K562 (cell line): ENCODE data around the gene CAMSAP3. TPM values are rescaled to one million over a fixed set of nuclear protein-coding genes. Genes with fewer than 3 reads are reported as not detected.

Source experiments
- CREBBP ChIP-seq: IDR thresholded peaks from one replicate; pipeline ENCODE4 v1.6.1; 2012; ENCODE audit warnings: low read depth, mild to moderate bottlenecking, control low read depth, inconsistent platforms, low read length
- EGR1 ChIP-seq: fragments of 450-650 bp; conservative IDR thresholded peaks from 2 replicates; pipeline ENCODE4 v1.6.1; 2017; ENCODE audit warnings: mild to moderate bottlenecking
- EHMT2 ChIP-seq: fragments of 450-650 bp; IDR thresholded peaks from 2 replicates; pipeline ENCODE4 v1.6.1; 2018; ENCODE audit warnings: antibody characterized with exemption
- ESRRA ChIP-seq: fragments of 450-650 bp; IDR thresholded peaks from 2 replicates; pipeline ENCODE4 v1.6.1; 2014; ENCODE audit warnings: low read depth, mild to moderate bottlenecking, moderate library complexity, borderline replicate concordance
- FIP1L1 ChIP-seq: fragments of 200-400 bp; formaldehyde crosslinking; IDR thresholded peaks from 2 replicates; pipeline ENCODE4 v1.6.1; 2018; ENCODE audit warnings: mild to moderate bottlenecking, low read depth, low read length; ENCODE audit not compliant: poor library complexity, severe bottlenecking
- JUND ChIP-seq, 2 experiments: IDR thresholded peaks; 2 replicates in 1 of 2; 3 replicates in 1 of 2; pipeline ENCODE4 v1.6.1; 2011; ENCODE audit warnings: borderline replicate concordance in 2 of 2, low read depth in 2 of 2, low read length in 2 of 2, improper control_type of control experiment in 1 of 2, missing biosample characterization in 1 of 2, missing genetic modification characterization in 1 of 2, missing genetic modification reagents in 1 of 2
- MCM2 ChIP-seq: fragments of 450-650 bp; IDR thresholded peaks from 2 replicates; pipeline ENCODE4 v1.6.1; 2017; ENCODE audit warnings: low read depth, mild to moderate bottlenecking
- MEIS2 ChIP-seq: fragments of 450-650 bp; IDR thresholded peaks from 2 replicates; pipeline ENCODE4 v1.6.1; 2014; ENCODE audit warnings: mild to moderate bottlenecking; ENCODE audit not compliant: partially characterized antibody
- PCBP1 ChIP-seq: fragments of 200-400 bp; formaldehyde crosslinking; IDR thresholded peaks from 2 replicates; pipeline ENCODE4 v1.6.1; 2018; ENCODE audit warnings: mild to moderate bottlenecking, low read depth, low read length; ENCODE audit not compliant: poor library complexity, severe bottlenecking
- POLR2G ChIP-seq: fragments of 200-400 bp; formaldehyde crosslinking; IDR thresholded peaks from 2 replicates; pipeline ENCODE4 v1.6.1; 2017; ENCODE audit warnings: low read depth, mild to moderate bottlenecking, antibody characterized with exemption, low read length, moderate library complexity
- RBBP5 ChIP-seq: fragments of 200-600 bp; sonication (generic); IDR thresholded peaks from 2 replicates; pipeline ENCODE4 v1.6.1; 2012; ENCODE audit warnings: borderline replicate concordance, mild to moderate bottlenecking, low read length, control low read depth, inconsistent platforms; ENCODE audit not compliant: insufficient read depth, poor library complexity, severe bottlenecking
- RBM34 ChIP-seq: fragments of 200-400 bp; formaldehyde crosslinking; IDR thresholded peaks from 2 replicates; pipeline ENCODE4 v1.6.1; 2018; ENCODE audit warnings: low read length, borderline replicate concordance; ENCODE audit not compliant: insufficient read depth
- WHSC1 ChIP-seq: IDR thresholded peaks from one replicate; pipeline ENCODE4 v1.6.1; 2012; ENCODE audit warnings: low read length, control low read depth, inconsistent platforms
- ZBTB7A ChIP-seq: IDR thresholded peaks from 2 replicates; pipeline ENCODE4 v1.6.1; 2011; ENCODE audit warnings: low read depth, mild to moderate bottlenecking, low read length, moderate library complexity, borderline replicate concordance; ENCODE audit not compliant: control insufficient read depth
- ZNF444 ChIP-seq: fragments of 250-450 bp; sonication (Bioruptor Pico); IDR thresholded peaks from 2 replicates; pipeline ENCODE4 v1.4.0; 2020; ENCODE audit warnings: mild to moderate bottlenecking, moderate library complexity
- polyA plus RNA-seq, 8 experiments: library from polyadenylated mRNA; depleted of rRNA in 4 of 8; stranded (reverse) in 5 of 8; unstranded in 3 of 8; fragments of >200 nt; fragmentation: Nextera tagmentation in 2 of 8; fragmentation: Illumina TruSeq in 1 of 8; extraction: Ambion mirVana in 2 of 8; extraction: Trizol in 1 of 8; gene quantifications; 2 replicates each; pipeline versions ENCODE4 v1.2.1 to v1.2.3, GENCODE V29; 2011 to 2014; ENCODE audit warnings: inconsistent platforms in 1 of 8, missing spikeins in 1 of 8
- total RNA-seq, 7 experiments: library from RNA; depleted of rRNA in 6 of 7; stranded (reverse); fragments of >200 nt in 6 of 7; fragmentation: Illumina TruSeq in 2 of 7; extraction: Trizol in 2 of 7; gene quantifications; 2 replicates each; pipeline versions ENCODE4 v1.2.1 to v1.2.3, GENCODE V29; 2011 to 2021; ENCODE audit warnings: low replicate concordance in 1 of 7
- TF ChIP-seq, protein P1 (sequence below): sonication (generic); formaldehyde crosslinking; IDR thresholded peaks from 2 replicates; pipeline ENCODE4 v1.9.0; 2022; ENCODE audit warnings: mild to moderate bottlenecking, missing genetic modification reagents
- TF ChIP-seq, protein P2 (sequence below): sonication (generic); formaldehyde crosslinking; IDR thresholded peaks from 2 replicates; pipeline ENCODE4 v1.8.1; 2023; ENCODE audit warnings: mild to moderate bottlenecking, missing genetic modification reagents
- TF ChIP-seq, protein P3 (sequence below): fragments of 200-800 bp; sonication (Bioruptor generic); IDR thresholded peaks from 2 replicates; pipeline ENCODE4 v1.6.1; 2017; ENCODE audit warnings: missing genetic modification characterization, missing compliant biosample characterization
- TF ChIP-seq, protein P4 (sequence below), 2 experiments: IDR thresholded peaks; 2 replicates each; pipeline ENCODE4 v1.6.1; 2011; ENCODE audit warnings: borderline replicate concordance in 1 of 2, control low read depth in 1 of 2, low read depth in 1 of 2, low read length in 1 of 2, mild to moderate bottlenecking in 1 of 2, mixed read lengths in 1 of 2, moderate library complexity in 1 of 2; ENCODE audit not compliant: insufficient read depth in 1 of 2, insufficient read length in 1 of 2, poor library complexity in 1 of 2, severe bottlenecking in 1 of 2; ENCODE audit errors: extremely low read depth in 1 of 2

The CAMSAP3 gene
- total and polyA plus RNA-seq, 9 of the 15 experiments (the other 6 are each of a cell fraction or from before 2014, with no cell fraction given): 0.01 to 0.89 (median 0.22) TPM; not detected in 1

DNA sequence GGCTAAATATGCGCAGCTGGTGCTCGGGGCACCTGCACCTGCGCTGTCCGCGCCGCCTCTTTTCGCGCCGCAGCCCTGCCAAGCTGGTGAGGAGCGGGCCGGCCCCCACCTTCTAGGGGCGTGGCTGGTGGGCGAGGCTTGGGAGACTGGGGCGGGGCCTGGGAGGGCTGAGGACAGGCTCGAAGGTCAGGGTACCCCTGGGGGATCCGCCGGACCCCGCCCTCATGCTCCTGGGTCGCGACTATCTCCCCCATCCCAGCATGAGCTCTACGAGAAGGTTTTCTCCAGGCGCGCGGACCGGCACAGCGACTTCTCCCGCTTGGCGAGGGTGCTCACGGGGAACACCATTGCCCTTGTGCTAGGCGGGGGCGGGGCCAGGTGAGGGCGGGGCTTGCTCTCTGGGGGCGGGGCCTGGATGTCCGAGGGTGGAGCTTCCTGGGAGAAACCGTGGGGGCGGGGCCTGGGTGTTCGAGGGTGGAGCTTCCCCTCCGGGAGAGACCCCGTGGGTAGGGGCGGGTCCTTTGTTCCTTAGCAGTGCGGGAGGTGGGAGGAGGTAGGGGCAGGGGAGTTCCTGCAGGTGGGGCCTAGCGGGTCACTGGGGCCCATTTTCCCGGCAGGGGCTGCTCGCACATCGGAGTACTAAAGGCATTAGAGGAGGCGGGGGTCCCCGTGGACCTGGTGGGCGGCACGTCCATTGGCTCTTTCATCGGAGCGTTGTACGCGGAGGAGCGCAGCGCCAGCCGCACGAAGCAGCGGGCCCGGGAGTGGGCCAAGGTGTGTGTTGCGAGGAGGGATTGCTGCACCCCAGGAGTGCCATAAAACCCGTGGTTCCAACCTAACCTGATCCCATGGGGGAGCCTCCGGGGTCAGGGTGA, 40.4 kb upstream of the CAMSAP3 start (continued):
- TF ChIP-seq FIP1L1 (no peak), EHMT2 (no peak), POLR2G (0 out of 2 replicates have a peak, but pooled peaks have one; percentile 0), RBM34 (no peak), ESRRA (peak; percentile 48; the same call in 1 of the 2 replicates), ZBTB7A (peak; percentile 54; the same call in 1 of the 2 replicates), MCM2 (no peak), CREBBP (no peak), ZNF444 (CRISPR knock-in tag) (no peak), RBBP5 (no peak), EGR1 (0 out of 2 replicates have a peak, but pooled peaks have one; percentile 16), MEIS2 (no peak), JUND (IDR thresholded peaks at IDR 0.05; ENCODE audit: borderline replicate concordance, low read depth, low read length) (no peak), JUND (tag; IDR thresholded peaks at IDR 0.05; ENCODE audit: borderline replicate concordance, low read depth, low read length) (no peak), WHSC1 (no peak), PCBP1 (no peak)
- TF ChIP-seq, protein P1, sequence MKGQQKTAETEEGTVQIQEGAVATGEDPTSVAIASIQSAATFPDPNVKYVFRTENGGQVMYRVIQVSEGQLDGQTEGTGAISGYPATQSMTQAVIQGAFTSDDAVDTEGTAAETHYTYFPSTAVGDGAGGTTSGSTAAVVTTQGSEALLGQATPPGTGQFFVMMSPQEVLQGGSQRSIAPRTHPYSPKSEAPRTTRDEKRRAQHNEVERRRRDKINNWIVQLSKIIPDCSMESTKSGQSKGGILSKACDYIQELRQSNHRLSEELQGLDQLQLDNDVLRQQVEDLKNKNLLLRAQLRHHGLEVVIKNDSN: no peak
- TF ChIP-seq, protein P2, sequence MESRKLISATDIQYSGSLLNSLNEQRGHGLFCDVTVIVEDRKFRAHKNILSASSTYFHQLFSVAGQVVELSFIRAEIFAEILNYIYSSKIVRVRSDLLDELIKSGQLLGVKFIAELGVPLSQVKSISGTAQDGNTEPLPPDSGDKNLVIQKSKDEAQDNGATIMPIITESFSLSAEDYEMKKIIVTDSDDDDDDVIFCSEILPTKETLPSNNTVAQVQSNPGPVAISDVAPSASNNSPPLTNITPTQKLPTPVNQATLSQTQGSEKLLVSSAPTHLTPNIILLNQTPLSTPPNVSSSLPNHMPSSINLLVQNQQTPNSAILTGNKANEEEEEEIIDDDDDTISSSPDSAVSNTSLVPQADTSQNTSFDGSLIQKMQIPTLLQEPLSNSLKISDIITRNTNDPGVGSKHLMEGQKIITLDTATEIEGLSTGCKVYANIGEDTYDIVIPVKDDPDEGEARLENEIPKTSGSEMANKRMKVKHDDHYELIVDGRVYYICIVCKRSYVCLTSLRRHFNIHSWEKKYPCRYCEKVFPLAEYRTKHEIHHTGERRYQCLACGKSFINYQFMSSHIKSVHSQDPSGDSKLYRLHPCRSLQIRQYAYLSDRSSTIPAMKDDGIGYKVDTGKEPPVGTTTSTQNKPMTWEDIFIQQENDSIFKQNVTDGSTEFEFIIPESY (CRISPR knock-in tag): peak; percentile 56
- TF ChIP-seq, protein P3, sequence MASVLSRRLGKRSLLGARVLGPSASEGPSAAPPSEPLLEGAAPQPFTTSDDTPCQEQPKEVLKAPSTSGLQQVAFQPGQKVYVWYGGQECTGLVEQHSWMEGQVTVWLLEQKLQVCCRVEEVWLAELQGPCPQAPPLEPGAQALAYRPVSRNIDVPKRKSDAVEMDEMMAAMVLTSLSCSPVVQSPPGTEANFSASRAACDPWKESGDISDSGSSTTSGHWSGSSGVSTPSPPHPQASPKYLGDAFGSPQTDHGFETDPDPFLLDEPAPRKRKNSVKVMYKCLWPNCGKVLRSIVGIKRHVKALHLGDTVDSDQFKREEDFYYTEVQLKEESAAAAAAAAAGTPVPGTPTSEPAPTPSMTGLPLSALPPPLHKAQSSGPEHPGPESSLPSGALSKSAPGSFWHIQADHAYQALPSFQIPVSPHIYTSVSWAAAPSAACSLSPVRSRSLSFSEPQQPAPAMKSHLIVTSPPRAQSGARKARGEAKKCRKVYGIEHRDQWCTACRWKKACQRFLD (CRISPR knock-in tag): no peak
- TF ChIP-seq, protein P4, sequence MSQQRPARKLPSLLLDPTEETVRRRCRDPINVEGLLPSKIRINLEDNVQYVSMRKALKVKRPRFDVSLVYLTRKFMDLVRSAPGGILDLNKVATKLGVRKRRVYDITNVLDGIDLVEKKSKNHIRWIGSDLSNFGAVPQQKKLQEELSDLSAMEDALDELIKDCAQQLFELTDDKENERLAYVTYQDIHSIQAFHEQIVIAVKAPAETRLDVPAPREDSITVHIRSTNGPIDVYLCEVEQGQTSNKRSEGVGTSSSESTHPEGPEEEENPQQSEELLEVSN (IDR thresholded peaks at IDR 0.05; ENCODE audit: borderline replicate concordance in 1 of 2, extremely low read depth in 1 of 2, insufficient read depth in 1 of 2, insufficient read length in 1 of 2, low read depth in 1 of 2, low read length in 1 of 2, poor library complexity in 1 of 2, severe bottlenecking in 1 of 2): peak in 1 of 2 experiments; percentile 4
